H1 (cell line): Measurements from ENCODE around the gene RGS14.

Experiments used
- EZH2 ChIP-seq: fragments of 200-600 bp; sonication (generic); IDR thresholded peaks from 2 replicates; pipeline ENCODE4 v1.7.1; 2012; ENCODE audit warnings: low read depth, mild to moderate bottlenecking, moderate library complexity, low read length, inconsistent platforms; ENCODE audit not compliant: severe bottlenecking
- HDAC6 ChIP-seq: IDR thresholded peaks from one replicate; pipeline ENCODE4 v1.7.1; 2012; ENCODE audit warnings: low read depth, mild to moderate bottlenecking, inconsistent platforms, low read length, moderate library complexity
- KDM1A ChIP-seq: fragments of 200-600, 300-600 bp; sonication (generic); IDR thresholded peaks from 2 replicates; pipeline ENCODE4 v1.7.1; 2016; ENCODE audit warnings: mild to moderate bottlenecking, low read length, borderline replicate concordance
- POLR2A ChIP-seq, 2 experiments: IDR thresholded peaks; 1 replicate in 1 of 2; 2 replicates in 1 of 2; pipeline ENCODE4 v1.6.1; 2011; ENCODE audit warnings: low read depth in 2 of 2, low read length in 2 of 2, mild to moderate bottlenecking in 2 of 2; ENCODE audit errors: control extremely low read depth in 1 of 2
- POLR2AphosphoS5 ChIP-seq: IDR thresholded peaks from 2 replicates; pipeline ENCODE4 v1.6.1; 2011; ENCODE audit warnings: low read depth, low read length
- RAD21 ChIP-seq, 2 experiments: IDR thresholded peaks in 1 of 2; conservative IDR thresholded peaks in 1 of 2; 2 replicates each; pipeline ENCODE4 v1.6.1; 2011; ENCODE audit warnings: low read depth in 2 of 2, low read length in 2 of 2, improper control_type of control experiment in 1 of 2, inconsistent platforms in 1 of 2, mild to moderate bottlenecking in 1 of 2, moderate library complexity in 1 of 2
- RFX5 ChIP-seq: IDR thresholded peaks from 2 replicates; pipeline ENCODE4 v1.6.1; 2011; ENCODE audit warnings: low read depth, low read length, improper control_type of control experiment, borderline replicate concordance
- SAP30 ChIP-seq: fragments of 300-600 bp; sonication (generic); IDR thresholded peaks from 2 replicates; pipeline ENCODE4 v1.7.1; 2012; ENCODE audit warnings: low read length, moderate library complexity, mild to moderate bottlenecking, inconsistent platforms; ENCODE audit not compliant: insufficient read depth, insufficient replicate concordance
- TAF1 ChIP-seq: IDR thresholded peaks from 2 replicates; pipeline ENCODE4 v1.6.1; 2011; ENCODE audit warnings: mild to moderate bottlenecking, low read depth, low read length
- TF ChIP-seq, protein P1 (sequence below), 3 experiments: IDR thresholded peaks; 1 replicate in 2 of 3; 2 replicates in 1 of 3; pipeline versions ENCODE4 v1.5.1 to v1.6.1; 2011; ENCODE audit warnings: low read length in 3 of 3, mild to moderate bottlenecking in 3 of 3, inconsistent platforms in 2 of 3, low read depth in 1 of 3, moderate library complexity in 1 of 3; ENCODE audit not compliant: insufficient read depth in 1 of 3; ENCODE audit errors: control extremely low read depth in 1 of 3
- TF ChIP-seq, protein P2 (sequence below): IDR thresholded peaks from 2 replicates; pipeline ENCODE4 v1.6.1; 2012; ENCODE audit warnings: inconsistent platforms
- TF ChIP-seq, protein P3 (sequence below): IDR thresholded peaks from 2 replicates; pipeline ENCODE4 v1.6.1; 2012; ENCODE audit warnings: low read length, inconsistent platforms

DNA sequence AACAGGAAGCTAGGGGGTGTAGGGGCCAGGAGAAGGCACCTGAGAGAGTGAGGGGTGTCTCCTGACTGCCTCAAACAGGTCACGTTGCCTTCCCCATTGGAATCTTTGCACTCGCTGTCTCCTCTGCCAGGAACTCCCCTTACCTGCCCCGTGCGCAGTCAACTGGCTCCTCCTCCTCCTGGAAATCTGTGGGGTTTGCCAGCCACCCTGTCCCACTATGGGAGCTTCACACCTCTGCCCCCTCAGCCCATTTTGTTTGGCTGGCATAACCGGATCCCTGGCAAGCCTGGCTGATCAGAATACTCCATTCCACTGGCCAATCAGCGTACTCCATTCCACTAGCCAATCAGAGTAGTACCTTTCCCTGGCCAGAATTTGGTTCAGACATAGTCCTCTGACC lies 16.1 kb downstream of the RGS14 start:
- no peak for TF ChIP-seq HDAC6
- TF ChIP-seq RAD21 (IDR thresholded peaks at IDR 0.05 in 1 of 2, conservative IDR thresholded peaks at IDR 0.05 in 1 of 2; ENCODE audit: low read depth in 2 of 2, low read length in 2 of 2): peak in 1 of 2 experiments; percentile 17; a peak in 1 of 4 replicates
- TF ChIP-seq, protein P1, sequence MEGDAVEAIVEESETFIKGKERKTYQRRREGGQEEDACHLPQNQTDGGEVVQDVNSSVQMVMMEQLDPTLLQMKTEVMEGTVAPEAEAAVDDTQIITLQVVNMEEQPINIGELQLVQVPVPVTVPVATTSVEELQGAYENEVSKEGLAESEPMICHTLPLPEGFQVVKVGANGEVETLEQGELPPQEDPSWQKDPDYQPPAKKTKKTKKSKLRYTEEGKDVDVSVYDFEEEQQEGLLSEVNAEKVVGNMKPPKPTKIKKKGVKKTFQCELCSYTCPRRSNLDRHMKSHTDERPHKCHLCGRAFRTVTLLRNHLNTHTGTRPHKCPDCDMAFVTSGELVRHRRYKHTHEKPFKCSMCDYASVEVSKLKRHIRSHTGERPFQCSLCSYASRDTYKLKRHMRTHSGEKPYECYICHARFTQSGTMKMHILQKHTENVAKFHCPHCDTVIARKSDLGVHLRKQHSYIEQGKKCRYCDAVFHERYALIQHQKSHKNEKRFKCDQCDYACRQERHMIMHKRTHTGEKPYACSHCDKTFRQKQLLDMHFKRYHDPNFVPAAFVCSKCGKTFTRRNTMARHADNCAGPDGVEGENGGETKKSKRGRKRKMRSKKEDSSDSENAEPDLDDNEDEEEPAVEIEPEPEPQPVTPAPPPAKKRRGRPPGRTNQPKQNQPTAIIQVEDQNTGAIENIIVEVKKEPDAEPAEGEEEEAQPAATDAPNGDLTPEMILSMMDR (IDR thresholded peaks at IDR 0.05; ENCODE audit: control extremely low read depth in 1 of 3, insufficient read depth in 1 of 3, low read depth in 1 of 3, low read length in 3 of 3): peak in 1 of 3 experiments; percentile 49; a peak in 2 of 4 replicates
- no peak for TF ChIP-seq POLR2AphosphoS5
- no peak for TF ChIP-seq EZH2
- TF ChIP-seq SAP30: no peak
- no peak for TF ChIP-seq RFX5
- TF ChIP-seq POLR2A (IDR thresholded peaks at IDR 0.05; ENCODE audit: control extremely low read depth in 1 of 2, low read depth in 2 of 2, low read length in 2 of 2): no peak
- TF ChIP-seq, protein P2, sequence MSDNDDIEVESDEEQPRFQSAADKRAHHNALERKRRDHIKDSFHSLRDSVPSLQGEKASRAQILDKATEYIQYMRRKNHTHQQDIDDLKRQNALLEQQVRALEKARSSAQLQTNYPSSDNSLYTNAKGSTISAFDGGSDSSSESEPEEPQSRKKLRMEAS: no peak; the same call in 1 of the 2 replicates
- no peak for TF ChIP-seq TAF1
- no peak for TF ChIP-seq KDM1A
- TF ChIP-seq, protein P3, sequence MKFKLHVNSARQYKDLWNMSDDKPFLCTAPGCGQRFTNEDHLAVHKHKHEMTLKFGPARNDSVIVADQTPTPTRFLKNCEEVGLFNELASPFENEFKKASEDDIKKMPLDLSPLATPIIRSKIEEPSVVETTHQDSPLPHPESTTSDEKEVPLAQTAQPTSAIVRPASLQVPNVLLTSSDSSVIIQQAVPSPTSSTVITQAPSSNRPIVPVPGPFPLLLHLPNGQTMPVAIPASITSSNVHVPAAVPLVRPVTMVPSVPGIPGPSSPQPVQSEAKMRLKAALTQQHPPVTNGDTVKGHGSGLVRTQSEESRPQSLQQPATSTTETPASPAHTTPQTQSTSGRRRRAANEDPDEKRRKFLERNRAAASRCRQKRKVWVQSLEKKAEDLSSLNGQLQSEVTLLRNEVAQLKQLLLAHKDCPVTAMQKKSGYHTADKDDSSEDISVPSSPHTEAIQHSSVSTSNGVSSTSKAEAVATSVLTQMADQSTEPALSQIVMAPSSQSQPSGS: no peak
